Fibroblast of lung (primary cell): ENCODE data around the gene WDR83. TPM values are rescaled to one million over a fixed set of nuclear protein-coding genes. Genes with fewer than 3 reads are reported as not detected.
"Not testable (repeated sequence)": the region's sequence is repeated elsewhere in the genome, so short reads cannot be mapped to it uniquely, and the experiment has no call there.

Experiments
- DNase-seq, 2 donors: peaks; one replicate each; pipeline versions ENCODE4 v3.0.0 to v3.0.0-alpha.2; 2010; ENCODE audit warnings: low read depth in 2 of 2
- H2AFZ ChIP-seq: 2 replicates; pipeline ENCODE4 v1.5.1; 2012; ENCODE audit warnings: low read length, control low read depth, inconsistent platforms
- H3K27ac ChIP-seq: 2 replicates; pipeline ENCODE4 v1.5.1; 2011; ENCODE audit warnings: low read length, control low read depth; ENCODE audit not compliant: insufficient read depth
- H3K27me3 ChIP-seq: 2 replicates; pipeline ENCODE4 v1.5.1; 2011; ENCODE audit warnings: mild to moderate bottlenecking, low read length; ENCODE audit not compliant: control insufficient read depth, insufficient read depth
- H3K36me3 ChIP-seq: 2 replicates; pipeline ENCODE4 v1.5.1; 2011; ENCODE audit warnings: low read length; ENCODE audit not compliant: control insufficient read depth, insufficient read depth
- H3K4me1 ChIP-seq: 2 replicates; pipeline ENCODE4 v1.5.1; 2011; ENCODE audit warnings: low read length; ENCODE audit not compliant: control insufficient read depth, insufficient read depth; ENCODE audit errors: extremely low read depth
- H3K4me2 ChIP-seq: 2 replicates; pipeline ENCODE4 v1.5.1; 2011; ENCODE audit warnings: low read length, control low read depth; ENCODE audit not compliant: insufficient read depth; ENCODE audit errors: extremely low read depth
- H3K4me3 ChIP-seq, 4 experiments: fragments of 200-600 bp in 1 of 4; sonication (generic) in 1 of 4; replicated peaks in 1 of 4; 2 replicates each; pipeline ENCODE4 v1.5.1; 2011 to 2016; ENCODE audit warnings: low read length in 4 of 4, low read depth in 3 of 4, mild to moderate bottlenecking in 3 of 4, control low read depth in 2 of 4, inconsistent platforms in 1 of 4, mixed read lengths in 1 of 4; ENCODE audit not compliant: insufficient read depth in 1 of 4; ENCODE audit errors: control extremely low read depth in 1 of 4
- H3K79me2 ChIP-seq: 2 replicates; pipeline ENCODE4 v1.5.1; 2012; ENCODE audit warnings: mild to moderate bottlenecking, low read length, inconsistent platforms; ENCODE audit not compliant: control insufficient read depth, insufficient read depth
- H3K9ac ChIP-seq: 2 replicates; pipeline ENCODE4 v1.5.1; 2011; ENCODE audit warnings: mild to moderate bottlenecking, low read length, control low read depth; ENCODE audit not compliant: insufficient read depth
- H3K9me3 ChIP-seq: 2 replicates; pipeline ENCODE4 v1.5.1; 2012; ENCODE audit warnings: low read depth, low read length; ENCODE audit not compliant: control insufficient read depth, insufficient read depth
- H4K20me1 ChIP-seq: 2 replicates; pipeline ENCODE4 v1.5.1; 2011; ENCODE audit warnings: low read length; ENCODE audit not compliant: control insufficient read depth, insufficient read depth; ENCODE audit errors: extremely low read depth
- EZH2 ChIP-seq: IDR thresholded peaks from 2 replicates; pipeline ENCODE4 v1.5.1; 2012; ENCODE audit warnings: low read length, control low read depth, mild to moderate bottlenecking; ENCODE audit errors: missing control alignments
- polyA plus RNA-seq, 2 donors: library from polyadenylated mRNA; depleted of rRNA in 1 of 2; stranded (reverse) in 1 of 2; unstranded in 1 of 2; fragments of >200 nt; gene quantifications; 2 replicates each; pipeline ENCODE4 v1.2.1, GENCODE V29; 2011 to 2012; ENCODE audit warnings: missing spikeins in 1 of 2
- total RNA-seq: library from RNA; depleted of rRNA; stranded (reverse); fragments of >200 nt; gene quantifications from 2 replicates; pipeline ENCODE4 v1.2.1, GENCODE V29; 2014
- TF ChIP-seq, protein P1 (sequence below), 2 donors: IDR thresholded peaks in 1 of 2; conservative IDR thresholded peaks in 1 of 2; 1 replicate in 1 of 2; 2 replicates in 1 of 2; pipeline ENCODE4 v1.5.1; 2011 to 2012; ENCODE audit warnings: low read length in 2 of 2, control low read depth in 1 of 2, inconsistent platforms in 1 of 2, low read depth in 1 of 2, mild to moderate bottlenecking in 1 of 2

WDR83 gene
- total and polyA plus RNA-seq, 2 donors (not counting 1 experiment from before 2014, with no cell fraction given) = 4.1 to 11.7 TPM

DNA sequence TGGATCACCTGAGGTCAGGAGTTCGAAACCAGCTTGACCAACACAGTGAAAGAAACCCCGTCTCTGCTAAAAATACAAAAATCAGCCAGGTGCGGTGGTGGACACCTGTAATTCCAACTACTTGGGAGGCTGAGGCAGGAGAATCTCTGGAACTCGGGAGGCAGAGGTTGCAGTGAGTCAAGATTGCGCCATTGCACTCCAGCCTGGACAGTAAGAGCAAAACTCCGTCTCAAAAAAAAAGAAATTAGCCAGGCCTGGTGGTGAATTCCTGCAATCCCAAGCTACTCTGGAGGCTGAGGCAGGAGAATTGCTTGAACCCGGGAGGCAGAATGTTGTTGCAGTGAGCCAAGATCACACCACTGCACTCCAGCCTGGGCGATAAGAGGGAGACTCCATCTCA is 42.0 kb downstream of the WDR83 start:
- Histone ChIP-seq H4K20me1 (no peaks in the 10 kb centered on the region), H3K79me2 (peaks cover 2% of the 10 kb centered on the region), H3K27ac (no peak overlapping the region), H3K27me3 (no peaks in the 10 kb centered on the region), H3K4me3 (no peak overlapping the region), H3K36me3 (peaks cover 36% of the 10 kb centered on the region), H3K9ac (no peak overlapping the region), H2AFZ (no peak overlapping the region), H3K4me1 (no peaks in the 10 kb centered on the region), H3K4me2 (no peak overlapping the region), H3K9me3 (no peaks in the 10 kb centered on the region)
- DNase-seq = no peak
- TF ChIP-seq, protein P1, sequence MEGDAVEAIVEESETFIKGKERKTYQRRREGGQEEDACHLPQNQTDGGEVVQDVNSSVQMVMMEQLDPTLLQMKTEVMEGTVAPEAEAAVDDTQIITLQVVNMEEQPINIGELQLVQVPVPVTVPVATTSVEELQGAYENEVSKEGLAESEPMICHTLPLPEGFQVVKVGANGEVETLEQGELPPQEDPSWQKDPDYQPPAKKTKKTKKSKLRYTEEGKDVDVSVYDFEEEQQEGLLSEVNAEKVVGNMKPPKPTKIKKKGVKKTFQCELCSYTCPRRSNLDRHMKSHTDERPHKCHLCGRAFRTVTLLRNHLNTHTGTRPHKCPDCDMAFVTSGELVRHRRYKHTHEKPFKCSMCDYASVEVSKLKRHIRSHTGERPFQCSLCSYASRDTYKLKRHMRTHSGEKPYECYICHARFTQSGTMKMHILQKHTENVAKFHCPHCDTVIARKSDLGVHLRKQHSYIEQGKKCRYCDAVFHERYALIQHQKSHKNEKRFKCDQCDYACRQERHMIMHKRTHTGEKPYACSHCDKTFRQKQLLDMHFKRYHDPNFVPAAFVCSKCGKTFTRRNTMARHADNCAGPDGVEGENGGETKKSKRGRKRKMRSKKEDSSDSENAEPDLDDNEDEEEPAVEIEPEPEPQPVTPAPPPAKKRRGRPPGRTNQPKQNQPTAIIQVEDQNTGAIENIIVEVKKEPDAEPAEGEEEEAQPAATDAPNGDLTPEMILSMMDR (conservative IDR thresholded peaks at IDR 0.05 in 1 of 2, IDR thresholded peaks at IDR 0.05 in 1 of 2; ENCODE audit: low read depth in 1 of 2, low read length in 2 of 2) = no peak
- TF ChIP-seq EZH2 = no peak

- Histone ChIP-seq H3K9ac (no peak overlapping the region), H4K20me1 (no peaks in the 10 kb centered on the region), H3K4me1 (no peaks in the 10 kb centered on the region), H3K4me2 (no peak overlapping the region), H3K27ac (no peak overlapping the region), H3K36me3 (peaks cover 38% of the 10 kb centered on the region), H3K4me3 (no peak overlapping the region), H2AFZ (no peak overlapping the region), H3K9me3 (no peaks in the 10 kb centered on the region), H3K79me2 (peaks cover 9% of the 10 kb centered on the region), H3K27me3 (no peaks in the 10 kb centered on the region)
- TF ChIP-seq, protein P1 (conservative IDR thresholded peaks at IDR 0.05 in 1 of 2, IDR thresholded peaks at IDR 0.05 in 1 of 2; ENCODE audit: low read depth in 1 of 2, low read length in 2 of 2) = no peak
- no peak for TF ChIP-seq EZH2
- no peak for DNase-seq
These were observed 44.6 kb downstream of the WDR83 start for GRCh38 chr19:12711187-12711586.

GRCh38 chr19:12712077-12712476 is 45.5 kb downstream of the WDR83 start:
- H2AFZ ChIP-seq, H3K4me1 ChIP-seq, DNase-seq, H3K9ac ChIP-seq, H3K27ac ChIP-seq, H3K4me3 ChIP-seq, H3K4me2 ChIP-seq, H3K27me3 ChIP-seq, H4K20me1 ChIP-seq, H3K9me3 ChIP-seq: not testable (repeated sequence)
- Histone ChIP-seq H3K36me3 (peaks cover 35% of the 10 kb centered on the region), H3K79me2 (peaks cover 14% of the 10 kb centered on the region)

DNA sequence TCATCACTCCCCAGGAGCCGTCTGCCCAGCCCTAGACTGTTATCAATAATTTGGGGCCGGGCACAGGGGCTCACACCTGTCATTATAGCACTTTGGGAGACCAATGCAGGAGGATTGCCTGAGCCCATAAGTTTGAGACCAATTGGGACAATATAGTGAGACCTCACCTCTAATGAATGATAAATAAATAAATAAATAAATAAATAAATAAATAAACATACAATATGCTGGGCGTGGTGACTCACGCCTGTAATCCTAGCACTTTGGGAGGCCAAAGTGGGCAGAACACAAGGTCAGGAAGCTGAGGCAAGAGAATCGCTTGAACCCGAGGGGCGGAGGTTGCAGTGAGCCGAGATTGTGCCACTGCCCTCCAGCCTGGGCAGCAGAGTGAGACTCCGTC is 46.7 kb downstream of the WDR83 start:
- peaks cover 24% of the 10 kb centered on the region for H3K79me2 ChIP-seq
- H3K4me2 ChIP-seq, H2AFZ ChIP-seq, H3K4me3 ChIP-seq, DNase-seq, H3K4me1 ChIP-seq, H3K27me3 ChIP-seq, H3K9me3 ChIP-seq, H4K20me1 ChIP-seq, H3K27ac ChIP-seq, H3K9ac ChIP-seq: not testable (repeated sequence)
- H3K36me3 ChIP-seq = peaks cover 35% of the 10 kb centered on the region
